ENCODE results near the gene ERMARD. TPM values are rescaled to one million over a fixed set of nuclear protein-coding genes. Genes with fewer than 3 reads are reported as not detected.

ERMARD gene
- total RNA-seq, 1 donor from 2014 or later = 41.5 TPM

- Histone ChIP-seq H3K36me3 (no peaks in the 10 kb centered on the region), H3K4me1 (no peaks in the 10 kb centered on the region), H3K9me3 (no peaks in the 10 kb centered on the region), H3K27ac (no peak overlapping the region), H3K27me3 (no peaks in the 10 kb centered on the region), H3K4me3 (no peak overlapping the region)
- peak; percentile 81 for DNase-seq (ENCODE audit: extremely low spot score in 2 of 2)
- intact Hi-C loops (cut with DNase I) = no loop called here
- TF ChIP-seq, protein P1, sequence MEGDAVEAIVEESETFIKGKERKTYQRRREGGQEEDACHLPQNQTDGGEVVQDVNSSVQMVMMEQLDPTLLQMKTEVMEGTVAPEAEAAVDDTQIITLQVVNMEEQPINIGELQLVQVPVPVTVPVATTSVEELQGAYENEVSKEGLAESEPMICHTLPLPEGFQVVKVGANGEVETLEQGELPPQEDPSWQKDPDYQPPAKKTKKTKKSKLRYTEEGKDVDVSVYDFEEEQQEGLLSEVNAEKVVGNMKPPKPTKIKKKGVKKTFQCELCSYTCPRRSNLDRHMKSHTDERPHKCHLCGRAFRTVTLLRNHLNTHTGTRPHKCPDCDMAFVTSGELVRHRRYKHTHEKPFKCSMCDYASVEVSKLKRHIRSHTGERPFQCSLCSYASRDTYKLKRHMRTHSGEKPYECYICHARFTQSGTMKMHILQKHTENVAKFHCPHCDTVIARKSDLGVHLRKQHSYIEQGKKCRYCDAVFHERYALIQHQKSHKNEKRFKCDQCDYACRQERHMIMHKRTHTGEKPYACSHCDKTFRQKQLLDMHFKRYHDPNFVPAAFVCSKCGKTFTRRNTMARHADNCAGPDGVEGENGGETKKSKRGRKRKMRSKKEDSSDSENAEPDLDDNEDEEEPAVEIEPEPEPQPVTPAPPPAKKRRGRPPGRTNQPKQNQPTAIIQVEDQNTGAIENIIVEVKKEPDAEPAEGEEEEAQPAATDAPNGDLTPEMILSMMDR (IDR thresholded peaks at IDR 0.05) = no peak
Observed at GRCh38 chr6:169800668-169801395, 49.4 kb downstream of the ERMARD start.

- Histone ChIP-seq H3K27me3 (no peaks in the 10 kb centered on the region), H3K4me3 (no peak overlapping the region), H3K4me1 (no peaks in the 10 kb centered on the region), H3K27ac (no peak overlapping the region), H3K9me3 (no peaks in the 10 kb centered on the region), H3K36me3 (no peaks in the 10 kb centered on the region)
- intact Hi-C loops (cut with DNase I) = no loop called here
- TF ChIP-seq POLR2AphosphoS5 (IDR thresholded peaks at IDR 0.05; ENCODE audit: insufficient read depth in 1 of 2, low read depth in 1 of 2) (no peak), POLR2A (IDR thresholded peaks at IDR 0.05) (no peak)
- TF ChIP-seq, protein P1 (IDR thresholded peaks at IDR 0.05) = no peak
- DNase-seq (ENCODE audit: extremely low spot score in 2 of 2) = peak in 1 of 2 donors; percentile 81
Observed at GRCh38 chr6:169801396-169802160, 50.2 kb downstream of the ERMARD start.

DNA sequence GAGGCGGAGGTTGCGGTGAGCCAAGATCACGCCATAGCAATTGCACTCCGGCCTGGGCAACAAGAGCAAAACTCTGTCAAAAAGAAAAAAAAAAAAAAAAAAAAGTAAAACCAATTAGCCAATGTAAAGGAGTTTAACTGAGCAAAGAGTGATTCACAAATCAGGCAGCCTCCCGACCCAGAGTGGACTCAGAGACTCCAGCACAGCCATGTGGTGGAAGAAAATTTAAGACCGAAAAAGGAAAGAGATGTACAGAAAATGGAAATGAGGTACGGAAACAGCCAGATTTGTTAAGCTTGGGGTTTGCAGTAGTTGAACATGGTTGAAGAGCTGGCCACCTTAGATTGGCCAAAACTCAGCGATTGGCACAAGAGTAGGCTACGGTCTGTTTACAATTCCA lies 51.4 kb downstream of the ERMARD start:
- H3K27me3 ChIP-seq = no peaks in the 10 kb centered on the region
- no peak overlapping the region for H3K4me3 ChIP-seq
- no peaks in the 10 kb centered on the region for H3K36me3 ChIP-seq
- intact Hi-C loops (cut with DNase I) = no loop called here
- H3K9me3 ChIP-seq = no peaks in the 10 kb centered on the region
- no peaks in the 10 kb centered on the region for H3K4me1 ChIP-seq
- TF ChIP-seq, protein P1 (IDR thresholded peaks at IDR 0.05) = no peak
- TF ChIP-seq POLR2A (IDR thresholded peaks at IDR 0.05) (no peak), POLR2AphosphoS5 (IDR thresholded peaks at IDR 0.05; ENCODE audit: insufficient read depth in 1 of 2, low read depth in 1 of 2) (no peak)
- no peak overlapping the region for H3K27ac ChIP-seq
- no peak for DNase-seq (ENCODE audit: extremely low spot score in 2 of 2)

DNA sequence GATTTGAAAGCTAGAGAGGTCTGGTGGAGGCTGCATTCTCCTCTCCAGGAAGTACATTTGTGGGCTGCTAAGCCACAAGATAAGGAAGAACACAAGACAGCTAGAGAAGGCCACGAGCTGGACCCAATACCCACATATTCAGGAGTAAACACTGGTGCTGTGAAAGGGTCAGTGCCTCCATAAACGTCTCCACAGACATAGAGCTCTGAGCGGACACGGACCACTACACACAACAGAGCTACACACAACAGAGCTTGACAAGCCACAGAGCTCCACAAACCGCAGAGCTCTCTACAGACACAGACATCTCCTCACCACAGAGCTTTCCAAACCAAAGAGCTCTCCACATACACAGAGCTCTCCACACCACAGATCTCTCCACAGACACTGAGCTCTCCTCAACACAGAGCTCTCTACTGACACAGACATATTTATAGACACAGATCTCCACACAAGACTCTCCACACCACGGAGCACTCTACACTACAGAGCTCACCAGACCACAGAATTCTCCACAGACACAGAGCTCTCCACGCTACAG lies 51.9 kb downstream of the ERMARD start:
- peak; percentile 56 to 70 for DNase-seq (ENCODE audit: extremely low spot score in 2 of 2)
- Histone ChIP-seq H3K27me3 (no peaks in the 10 kb centered on the region), H3K27ac (no peak overlapping the region), H3K4me1 (no peaks in the 10 kb centered on the region), H3K9me3 (no peaks in the 10 kb centered on the region), H3K4me3 (no peak overlapping the region), H3K36me3 (no peaks in the 10 kb centered on the region)
- no peak for TF ChIP-seq POLR2A (IDR thresholded peaks at IDR 0.05)
- TF ChIP-seq, protein P1 (IDR thresholded peaks at IDR 0.05) = no peak
- TF ChIP-seq POLR2AphosphoS5 (IDR thresholded peaks at IDR 0.05; ENCODE audit: insufficient read depth in 1 of 2, low read depth in 1 of 2) = no peak
- intact Hi-C loops (cut with DNase I) = no loop called here
